Measurements from ENCODE around the gene IP6K2.
"Not testable (repeated sequence)": the region's sequence is repeated elsewhere in the genome, so short reads cannot be mapped to it uniquely, and the experiment has no call there.

The IP6K2 gene

DNA sequence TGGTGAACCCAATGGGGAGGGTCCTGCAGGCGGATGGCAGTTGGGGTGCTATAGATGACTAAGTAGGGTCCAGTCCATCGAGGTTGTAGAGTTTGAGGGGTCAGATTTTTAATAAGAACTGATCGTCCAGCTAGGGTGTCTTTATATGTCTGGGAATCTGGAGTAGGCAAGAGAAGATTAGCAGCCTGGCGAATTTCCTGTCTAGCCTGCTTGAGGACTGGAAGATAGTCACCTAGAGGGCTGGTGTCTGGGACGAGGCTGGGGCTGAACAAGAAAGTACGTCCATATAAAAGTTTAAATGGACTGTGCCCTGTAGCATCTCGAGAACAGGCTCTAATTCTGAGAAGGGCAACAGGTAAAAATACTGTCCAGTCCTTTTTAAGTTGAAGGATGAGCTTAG is 6.7 kb upstream of the IP6K2 start:
- no peak for ATAC-seq (ENCODE audit: low read depth)
- DNase-seq (ENCODE audit: low spot score): no peak
- TF ChIP-seq, protein P1, sequence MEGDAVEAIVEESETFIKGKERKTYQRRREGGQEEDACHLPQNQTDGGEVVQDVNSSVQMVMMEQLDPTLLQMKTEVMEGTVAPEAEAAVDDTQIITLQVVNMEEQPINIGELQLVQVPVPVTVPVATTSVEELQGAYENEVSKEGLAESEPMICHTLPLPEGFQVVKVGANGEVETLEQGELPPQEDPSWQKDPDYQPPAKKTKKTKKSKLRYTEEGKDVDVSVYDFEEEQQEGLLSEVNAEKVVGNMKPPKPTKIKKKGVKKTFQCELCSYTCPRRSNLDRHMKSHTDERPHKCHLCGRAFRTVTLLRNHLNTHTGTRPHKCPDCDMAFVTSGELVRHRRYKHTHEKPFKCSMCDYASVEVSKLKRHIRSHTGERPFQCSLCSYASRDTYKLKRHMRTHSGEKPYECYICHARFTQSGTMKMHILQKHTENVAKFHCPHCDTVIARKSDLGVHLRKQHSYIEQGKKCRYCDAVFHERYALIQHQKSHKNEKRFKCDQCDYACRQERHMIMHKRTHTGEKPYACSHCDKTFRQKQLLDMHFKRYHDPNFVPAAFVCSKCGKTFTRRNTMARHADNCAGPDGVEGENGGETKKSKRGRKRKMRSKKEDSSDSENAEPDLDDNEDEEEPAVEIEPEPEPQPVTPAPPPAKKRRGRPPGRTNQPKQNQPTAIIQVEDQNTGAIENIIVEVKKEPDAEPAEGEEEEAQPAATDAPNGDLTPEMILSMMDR (IDR thresholded peaks at IDR 0.05; ENCODE audit: poor library complexity, severe bottlenecking): no peak
- H3K27ac ChIP-seq (ENCODE audit: poor library complexity, severe bottlenecking): no peak overlapping the region
- no peaks in the 10 kb centered on the region for H3K27me3 ChIP-seq (ENCODE audit: insufficient read depth, poor library complexity, severe bottlenecking)
- H3K9me3 ChIP-seq (ENCODE audit: severe bottlenecking): no peaks in the 10 kb centered on the region
- H3K4me1 ChIP-seq (ENCODE audit: insufficient read depth, poor library complexity, severe bottlenecking): no peaks in the 10 kb centered on the region
- no peaks in the 10 kb centered on the region for H3K36me3 ChIP-seq (ENCODE audit: low read depth)
- no peak overlapping the region for H3K4me3 ChIP-seq (ENCODE audit: severe bottlenecking)

DNA sequence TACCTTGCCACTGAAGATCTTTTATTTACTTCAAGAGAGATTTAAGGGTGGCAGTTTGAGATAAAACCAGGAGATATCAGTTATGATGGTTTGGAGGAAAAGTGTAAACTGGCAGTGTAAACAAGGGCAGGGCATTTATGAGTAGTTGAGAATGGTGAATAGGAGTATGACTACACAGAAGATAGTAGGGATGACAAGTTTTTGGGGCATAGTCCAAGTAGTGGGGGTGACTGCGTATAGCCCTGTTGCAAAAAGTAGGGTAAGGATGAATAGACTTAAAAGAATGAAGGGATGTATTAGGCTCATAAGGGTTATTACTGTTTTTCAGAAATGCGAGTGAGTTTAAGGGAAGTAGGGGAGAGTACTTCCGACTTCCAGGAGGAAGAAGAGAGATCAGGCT is 6.3 kb upstream of the IP6K2 start:
- not testable (repeated sequence) for H3K4me3 ChIP-seq (ENCODE audit: severe bottlenecking); H3K27ac ChIP-seq (ENCODE audit: poor library complexity, severe bottlenecking); H3K36me3 ChIP-seq (ENCODE audit: low read depth); ATAC-seq (ENCODE audit: low read depth); DNase-seq (ENCODE audit: low spot score); H3K27me3 ChIP-seq (ENCODE audit: insufficient read depth, poor library complexity, severe bottlenecking); H3K9me3 ChIP-seq (ENCODE audit: severe bottlenecking); H3K4me1 ChIP-seq (ENCODE audit: insufficient read depth, poor library complexity, severe bottlenecking)

DNA sequence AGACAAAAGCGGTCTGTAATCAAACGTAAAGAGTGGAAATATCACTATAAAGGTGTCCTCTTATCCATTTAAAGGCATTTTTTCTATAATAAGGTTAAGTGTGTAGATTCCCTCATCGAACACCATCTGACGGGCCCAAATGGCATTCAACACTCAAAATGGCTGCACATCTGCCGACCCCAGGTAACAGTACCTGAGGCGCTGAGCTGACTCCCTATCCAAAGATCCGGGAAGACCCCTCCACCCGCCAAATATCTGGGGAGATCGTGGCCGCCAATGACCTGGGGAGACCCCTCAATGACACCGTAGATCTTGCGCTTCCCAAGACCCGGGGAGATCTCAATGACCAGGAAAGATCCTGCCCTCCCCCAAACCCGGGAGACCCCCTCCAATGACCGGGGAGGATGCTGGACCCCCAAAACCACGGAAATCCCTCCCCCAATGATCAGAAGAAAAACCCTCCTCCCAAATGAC is 476 bp downstream of the IP6K2 start:
- ATAC-seq (ENCODE audit: low read depth) (no peak), DNase-seq (ENCODE audit: low spot score) (no peak)
- Histone ChIP-seq H3K27me3 (ENCODE audit: insufficient read depth, poor library complexity, severe bottlenecking) (no peaks in the 10 kb centered on the region), H3K27ac (ENCODE audit: poor library complexity, severe bottlenecking) (peak overlapping the region; percentile 78), H3K4me3 (ENCODE audit: severe bottlenecking) (peak overlapping the region; percentile 74), H3K36me3 (ENCODE audit: low read depth) (peaks cover 44% of the 10 kb centered on the region), H3K9me3 (ENCODE audit: severe bottlenecking) (no peaks in the 10 kb centered on the region), H3K4me1 (ENCODE audit: insufficient read depth, poor library complexity, severe bottlenecking) (peaks cover 11% of the 10 kb centered on the region)
- TF ChIP-seq, protein P1 (IDR thresholded peaks at IDR 0.05; ENCODE audit: poor library complexity, severe bottlenecking): no peak

DNA sequence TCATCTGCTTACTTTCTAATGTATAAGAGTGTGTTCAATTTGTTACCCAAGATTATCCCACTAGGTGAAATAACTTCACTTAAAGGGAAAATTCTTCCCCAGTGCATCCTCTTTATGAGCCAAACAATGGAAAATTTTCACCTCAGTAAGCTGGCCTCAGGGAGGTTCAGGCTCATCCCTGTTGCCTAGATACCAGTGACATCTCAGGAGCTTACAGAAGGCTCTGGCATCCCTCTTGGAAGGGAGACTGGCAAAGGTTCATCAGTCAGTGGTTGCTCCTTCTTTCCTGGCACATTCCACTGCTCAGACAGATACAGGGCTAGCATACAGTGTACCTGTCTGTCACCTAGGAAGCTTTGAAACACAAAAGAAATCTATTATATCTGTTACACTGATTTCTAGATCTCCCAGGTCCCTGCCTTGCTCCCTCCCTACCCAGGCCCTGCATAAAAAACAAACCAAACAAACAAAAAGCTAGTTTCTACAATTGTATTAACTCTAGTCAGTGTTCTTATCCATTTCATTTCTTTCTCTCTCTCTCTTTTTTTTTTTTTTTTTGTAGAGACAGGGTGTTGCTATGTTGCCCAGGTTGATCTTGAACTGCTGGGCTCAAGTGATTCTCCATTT is 1.7 kb downstream of the IP6K2 start:
- peak; percentile 14; the same call in 1 of the 3 replicates for ATAC-seq (ENCODE audit: low read depth)
- Histone ChIP-seq H3K4me3 (ENCODE audit: severe bottlenecking) (peak overlapping the region; percentile 74), H3K4me1 (ENCODE audit: insufficient read depth, poor library complexity, severe bottlenecking) (peaks cover 11% of the 10 kb centered on the region)

DNA sequence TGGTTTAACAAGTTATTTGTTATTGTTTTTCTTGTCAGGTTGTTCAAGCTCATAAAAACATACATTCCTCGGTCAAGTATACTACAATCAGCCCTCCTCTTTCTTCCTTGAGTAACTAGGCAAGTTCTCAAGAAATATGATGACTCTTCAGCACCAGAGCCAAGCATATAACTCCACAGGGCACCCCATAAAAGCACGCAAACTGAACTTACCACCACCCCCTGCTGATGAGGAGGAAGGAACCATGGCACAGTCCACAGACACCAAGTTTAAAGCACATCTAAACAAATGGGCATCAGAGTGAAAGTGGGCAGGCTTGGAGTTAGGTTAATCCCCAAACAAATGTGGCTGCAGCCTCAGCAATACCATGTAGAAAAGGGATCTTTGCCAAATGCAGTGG is 5.3 kb downstream of the IP6K2 start:
- peaks cover 83% of the 10 kb centered on the region for H3K36me3 ChIP-seq (ENCODE audit: low read depth)
- TF ChIP-seq, protein P1 (IDR thresholded peaks at IDR 0.05; ENCODE audit: poor library complexity, severe bottlenecking): no peak
- no peak overlapping the region for H3K4me3 ChIP-seq (ENCODE audit: severe bottlenecking)
- peak overlapping the region; percentile 78 for H3K27ac ChIP-seq (ENCODE audit: poor library complexity, severe bottlenecking)
- no peaks in the 10 kb centered on the region for H3K9me3 ChIP-seq (ENCODE audit: severe bottlenecking)
- DNase-seq (ENCODE audit: low spot score) (no peak), ATAC-seq (ENCODE audit: low read depth) (no peak)
- H3K27me3 ChIP-seq (ENCODE audit: insufficient read depth, poor library complexity, severe bottlenecking): no peaks in the 10 kb centered on the region
- H3K4me1 ChIP-seq (ENCODE audit: insufficient read depth, poor library complexity, severe bottlenecking): peaks cover 35% of the 10 kb centered on the region

More for the DNA sequence above, 1.7 kb downstream of the IP6K2 start:
- Histone ChIP-seq H3K36me3 (ENCODE audit: low read depth) (peaks cover 54% of the 10 kb centered on the region), H3K27me3 (ENCODE audit: insufficient read depth, poor library complexity, severe bottlenecking) (no peaks in the 10 kb centered on the region), H3K9me3 (ENCODE audit: severe bottlenecking) (no peaks in the 10 kb centered on the region), H3K27ac (ENCODE audit: poor library complexity, severe bottlenecking) (peak overlapping the region; percentile 78)
- TF ChIP-seq, protein P1 (IDR thresholded peaks at IDR 0.05; ENCODE audit: poor library complexity, severe bottlenecking): no peak
- DNase-seq (ENCODE audit: low spot score): no peak
